Measurements from ENCODE around the gene PCOLCE2. TPM values are rescaled to one million over a fixed set of nuclear protein-coding genes. Genes with fewer than 3 reads are reported as not detected.

PCOLCE2 gene
- total RNA-seq, 1 donor from 2014 or later: 7.7 TPM

- H3K4me3 ChIP-seq (ENCODE audit: low read depth, low read length): no peak overlapping the region
- TF ChIP-seq, protein P1, sequence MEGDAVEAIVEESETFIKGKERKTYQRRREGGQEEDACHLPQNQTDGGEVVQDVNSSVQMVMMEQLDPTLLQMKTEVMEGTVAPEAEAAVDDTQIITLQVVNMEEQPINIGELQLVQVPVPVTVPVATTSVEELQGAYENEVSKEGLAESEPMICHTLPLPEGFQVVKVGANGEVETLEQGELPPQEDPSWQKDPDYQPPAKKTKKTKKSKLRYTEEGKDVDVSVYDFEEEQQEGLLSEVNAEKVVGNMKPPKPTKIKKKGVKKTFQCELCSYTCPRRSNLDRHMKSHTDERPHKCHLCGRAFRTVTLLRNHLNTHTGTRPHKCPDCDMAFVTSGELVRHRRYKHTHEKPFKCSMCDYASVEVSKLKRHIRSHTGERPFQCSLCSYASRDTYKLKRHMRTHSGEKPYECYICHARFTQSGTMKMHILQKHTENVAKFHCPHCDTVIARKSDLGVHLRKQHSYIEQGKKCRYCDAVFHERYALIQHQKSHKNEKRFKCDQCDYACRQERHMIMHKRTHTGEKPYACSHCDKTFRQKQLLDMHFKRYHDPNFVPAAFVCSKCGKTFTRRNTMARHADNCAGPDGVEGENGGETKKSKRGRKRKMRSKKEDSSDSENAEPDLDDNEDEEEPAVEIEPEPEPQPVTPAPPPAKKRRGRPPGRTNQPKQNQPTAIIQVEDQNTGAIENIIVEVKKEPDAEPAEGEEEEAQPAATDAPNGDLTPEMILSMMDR (conservative IDR thresholded peaks at IDR 0.05; ENCODE audit: low read depth, low read length): no peak
- DNase-seq (ENCODE audit: low read depth): no peak
These were observed 94.4 kb downstream of the PCOLCE2 start for GRCh38 chr3:142794508-142794907.

- no peak overlapping the region for H3K4me3 ChIP-seq (ENCODE audit: low read depth, low read length)
- no peak for DNase-seq (ENCODE audit: low read depth)
- TF ChIP-seq, protein P1 (conservative IDR thresholded peaks at IDR 0.05; ENCODE audit: low read depth, low read length): no peak
These were observed 101.2 kb downstream of the PCOLCE2 start for GRCh38 chr3:142787719-142788118.

DNA sequence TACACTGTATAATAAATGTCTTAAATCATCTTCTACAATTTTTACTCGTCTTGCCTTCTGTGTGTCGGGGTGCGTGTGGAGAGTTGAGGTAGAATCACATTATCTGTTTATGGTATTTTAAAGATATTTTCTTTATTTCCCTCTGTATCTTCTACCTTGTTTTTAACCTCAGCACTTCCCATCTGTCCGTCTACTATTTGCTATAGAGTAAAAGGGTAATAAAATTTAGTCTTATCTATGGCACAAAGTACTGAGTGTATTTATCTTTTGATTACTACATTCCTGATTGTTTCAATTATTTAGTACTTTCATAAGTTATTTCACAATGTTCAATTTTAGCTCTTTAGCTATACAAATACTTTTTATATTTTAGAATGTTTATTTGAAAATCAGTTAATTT, 102.9 kb downstream of the PCOLCE2 start:
- DNase-seq (ENCODE audit: low read depth): no peak
- TF ChIP-seq, protein P1 (conservative IDR thresholded peaks at IDR 0.05; ENCODE audit: low read depth, low read length): no peak
- no peak overlapping the region for H3K4me3 ChIP-seq (ENCODE audit: low read depth, low read length)

DNA sequence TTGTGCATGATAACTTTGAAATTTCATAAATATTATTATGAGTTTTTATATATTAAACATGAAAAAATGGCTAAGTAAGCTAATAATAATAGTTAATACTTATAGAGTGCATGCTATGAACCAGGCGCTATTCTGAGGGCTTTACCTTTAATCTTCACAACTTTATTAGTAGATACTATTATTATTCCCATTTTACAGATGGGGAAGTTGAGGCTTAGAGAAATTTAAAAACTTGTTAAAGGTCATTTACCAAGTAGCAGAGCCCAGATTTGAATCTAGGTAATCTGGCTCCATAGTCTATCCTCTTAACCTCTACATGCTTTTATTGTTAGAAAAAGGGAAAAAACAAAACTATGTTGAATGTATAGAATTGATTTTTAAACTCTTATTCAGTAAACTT, 104.7 kb downstream of the PCOLCE2 start:
- TF ChIP-seq, protein P1 (conservative IDR thresholded peaks at IDR 0.05; ENCODE audit: low read depth, low read length): no peak
- no peak for DNase-seq (ENCODE audit: low read depth)
- H3K4me3 ChIP-seq (ENCODE audit: low read depth, low read length): no peak overlapping the region

DNA sequence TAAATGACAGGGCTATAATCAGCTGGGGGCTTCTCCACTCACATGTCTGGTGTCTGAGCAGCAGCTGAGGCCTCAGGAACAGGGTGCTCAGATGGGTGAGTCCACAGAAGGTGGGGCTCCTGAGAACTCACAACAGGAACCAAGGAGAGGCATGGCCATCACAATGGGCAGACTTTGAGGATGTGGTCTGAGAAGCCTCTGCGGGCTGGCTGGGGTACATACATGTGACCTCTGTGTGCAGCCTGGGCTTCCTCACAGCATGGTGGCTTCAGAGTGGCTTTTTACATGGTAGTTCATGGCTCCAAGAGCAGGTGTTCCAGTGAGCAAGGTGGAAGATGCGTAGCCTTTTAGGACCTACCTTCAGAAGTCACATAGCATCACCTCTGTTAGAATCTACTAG, 106.3 kb downstream of the PCOLCE2 start:
- no peak overlapping the region for H3K4me3 ChIP-seq (ENCODE audit: low read depth, low read length)
- TF ChIP-seq, protein P1 (conservative IDR thresholded peaks at IDR 0.05; ENCODE audit: low read depth, low read length): no peak
- DNase-seq (ENCODE audit: low read depth): no peak

- H3K4me3 ChIP-seq (ENCODE audit: low read depth, low read length): no peak overlapping the region
- TF ChIP-seq, protein P1 (conservative IDR thresholded peaks at IDR 0.05; ENCODE audit: low read depth, low read length): no peak
- no peak for DNase-seq (ENCODE audit: low read depth)
These were observed 109.3 kb downstream of the PCOLCE2 start for GRCh38 chr3:142779591-142779990.

- DNase-seq (ENCODE audit: low read depth): no peak
- TF ChIP-seq, protein P1 (conservative IDR thresholded peaks at IDR 0.05; ENCODE audit: low read depth, low read length): no peak
- no peak overlapping the region for H3K4me3 ChIP-seq (ENCODE audit: low read depth, low read length)
These were observed 110.3 kb downstream of the PCOLCE2 start for GRCh38 chr3:142778541-142778940.

All from epithelial cell of proximal tubule (primary cell).